Colon (tissue), 2 donors: ENCODE measurements around the gene ABHD3.
"Not testable (repeated sequence)": the region's sequence is repeated elsewhere in the genome, so short reads cannot be mapped to it uniquely, and the experiment has no call there.

Experiments used
- FAIRE-seq: peaks from 2 replicates; lab custom pipeline; 2012; peaks lifted over from hg19 to GRCh38; lab: Jason Lieb, UNC
- donor health status: control.
- donor health status: control.

The ABHD3 gene

DNA sequence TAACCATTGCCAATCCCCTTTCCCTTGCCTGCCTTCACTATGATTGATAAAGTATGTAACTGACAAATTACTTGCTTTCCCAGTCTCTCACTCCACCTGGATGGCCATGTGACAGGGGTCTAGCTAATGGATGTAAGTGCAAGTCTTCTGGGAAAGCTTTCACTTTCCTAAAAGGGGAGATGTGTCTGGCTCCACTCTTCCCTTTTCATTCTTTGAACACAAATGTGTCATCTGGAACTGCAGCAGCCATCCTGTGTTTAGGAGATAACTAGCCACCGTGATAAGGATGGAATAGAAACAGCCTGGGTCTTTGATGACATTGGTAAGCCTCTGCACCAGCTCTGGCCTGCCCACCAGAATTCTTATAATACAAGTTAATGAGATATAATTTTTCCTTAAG lies 54.3 kb downstream of the ABHD3 start:
- FAIRE-seq: no peak

DNA sequence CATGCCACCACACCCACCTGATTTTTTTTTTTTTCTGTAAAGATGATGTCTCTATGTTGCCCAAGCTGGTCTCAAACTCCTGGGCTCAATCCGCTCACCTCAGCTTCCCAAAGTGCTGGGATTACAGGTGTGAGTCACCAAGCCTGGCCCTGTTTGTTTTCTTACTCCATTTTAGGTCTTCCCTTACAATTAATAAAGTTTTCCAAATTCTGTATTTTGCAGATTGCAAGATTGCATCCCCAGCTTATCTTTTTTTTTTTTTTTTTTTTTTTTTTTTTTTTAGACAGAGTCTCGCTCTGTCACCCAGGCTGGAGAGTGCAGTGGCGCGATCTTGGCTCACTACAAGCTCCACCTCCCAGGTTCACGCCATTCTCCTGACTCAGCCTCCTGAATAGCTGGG lies 64.2 kb downstream of the ABHD3 start:
- not testable (repeated sequence) for FAIRE-seq

DNA sequence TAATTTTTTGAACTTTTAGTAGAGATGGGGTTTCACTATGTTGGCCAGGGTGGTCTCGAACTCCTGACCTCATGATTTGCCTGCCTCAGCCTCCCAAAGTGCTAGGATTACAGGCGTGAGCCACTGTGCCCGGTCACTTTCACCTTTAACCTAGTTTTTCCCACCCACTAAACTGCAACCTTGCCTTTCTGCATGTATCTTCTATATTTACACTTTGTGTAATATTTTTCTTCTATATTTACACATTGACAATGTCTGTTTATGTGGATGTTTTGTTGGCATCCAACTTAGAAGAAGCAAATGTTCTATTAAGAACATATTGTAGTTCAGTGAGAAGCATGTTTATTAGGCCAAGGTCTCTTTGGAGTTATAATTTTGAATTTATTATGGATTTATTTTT lies 65.8 kb downstream of the ABHD3 start:
- no peak for FAIRE-seq

DNA sequence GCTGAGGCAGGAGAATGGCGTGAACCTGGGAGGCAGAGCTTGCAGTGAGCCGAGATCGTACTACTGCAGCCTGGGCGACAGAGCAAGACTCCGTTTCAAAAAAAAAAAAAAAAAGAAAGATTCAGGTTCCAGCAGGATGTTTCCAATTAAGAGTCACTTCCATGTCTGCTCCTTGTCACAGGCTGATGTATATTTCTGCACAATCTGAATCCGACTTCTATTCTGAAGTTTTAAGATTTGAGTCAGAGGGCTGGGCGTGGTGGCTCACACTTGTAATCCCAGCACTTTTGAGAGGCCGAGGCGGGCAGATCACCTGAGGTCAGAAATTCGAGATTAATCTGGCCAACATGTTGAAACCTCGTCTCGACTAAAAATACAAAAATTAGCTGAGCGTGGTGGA lies 67.8 kb downstream of the ABHD3 start:
- no peak for FAIRE-seq

DNA sequence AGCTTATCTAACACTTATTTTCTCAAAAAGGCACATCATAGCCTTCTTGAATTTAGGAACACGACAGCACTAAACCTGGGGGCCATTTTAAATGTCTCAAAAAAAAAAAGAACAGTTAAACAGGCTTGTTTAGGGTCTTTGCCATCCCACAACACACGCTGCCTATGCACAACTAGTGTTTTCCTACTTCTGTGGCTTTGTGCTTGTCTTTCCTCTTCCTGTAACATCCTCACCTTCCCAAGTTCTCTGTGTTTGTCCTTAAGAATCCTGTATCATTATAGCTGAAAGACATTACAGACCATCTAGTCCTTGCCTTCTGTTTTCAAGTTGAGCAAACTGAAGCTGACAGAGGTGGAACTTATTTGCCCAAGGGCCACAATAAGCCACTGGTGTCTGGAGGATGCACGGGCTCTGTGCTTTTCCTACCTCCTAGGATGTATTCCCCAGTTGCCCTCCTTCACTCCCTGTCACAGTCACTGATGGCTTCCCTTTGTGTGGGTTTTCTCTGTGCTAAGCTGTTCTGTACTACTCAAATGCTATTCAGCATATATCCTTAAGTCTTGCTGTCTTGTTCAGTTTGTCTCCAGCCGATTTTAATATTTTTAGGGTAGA lies 69.9 kb downstream of the ABHD3 start:
- FAIRE-seq: no peak

DNA sequence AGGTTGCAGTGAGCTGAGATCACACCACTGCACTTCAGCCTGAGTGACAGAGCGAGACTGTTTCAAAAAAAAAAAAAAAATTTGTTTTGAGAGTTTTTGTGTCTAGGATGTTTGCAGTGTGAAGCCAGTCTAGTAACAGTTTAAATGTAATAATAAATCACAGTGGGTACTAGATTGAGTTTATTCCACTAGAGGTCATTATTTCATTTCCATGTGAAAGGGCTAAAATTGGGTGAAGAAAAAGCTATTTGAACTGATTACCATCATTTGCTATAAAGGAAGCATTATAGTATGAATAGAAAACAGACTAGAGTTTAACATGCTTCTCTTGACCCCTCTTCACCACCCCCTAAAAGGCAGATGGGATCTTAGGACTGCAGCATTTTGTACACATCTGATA lies 72.2 kb downstream of the ABHD3 start:
- FAIRE-seq: no peak

DNA sequence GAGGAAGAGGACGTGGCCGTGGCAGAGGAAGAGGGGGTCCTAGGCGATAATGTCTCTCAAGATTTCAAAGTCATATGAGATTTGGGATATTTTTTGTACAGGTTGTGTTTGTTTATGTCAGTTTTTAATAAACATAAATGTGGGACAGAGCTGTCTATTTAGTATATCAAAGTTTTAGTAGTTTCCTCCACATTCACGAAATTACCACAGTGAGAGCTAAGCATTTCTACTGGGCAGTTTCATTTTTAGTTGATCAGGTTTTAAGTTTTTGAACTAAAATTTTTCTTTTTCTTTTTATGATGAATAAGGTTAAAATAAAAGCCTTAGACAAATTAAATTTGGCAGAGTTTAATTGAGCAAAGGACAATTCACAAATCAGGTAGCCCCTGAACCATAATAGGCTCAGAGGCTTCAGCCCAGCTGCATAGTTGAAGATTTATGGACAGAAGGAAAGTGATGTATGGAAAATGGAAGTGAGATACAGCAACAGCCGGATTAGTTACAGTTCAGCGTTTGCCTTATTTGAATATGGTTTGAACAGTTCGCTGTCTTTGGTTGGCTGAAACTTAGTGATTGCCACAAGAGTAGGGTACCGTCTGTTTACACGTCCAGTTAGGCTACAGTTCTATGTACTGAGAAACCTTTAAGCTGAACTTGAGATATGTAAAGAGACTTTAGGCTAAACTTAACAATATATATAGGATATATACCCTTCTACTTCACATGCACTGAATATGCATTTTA lies 75.3 kb downstream of the ABHD3 start:
- FAIRE-seq: no peak

DNA sequence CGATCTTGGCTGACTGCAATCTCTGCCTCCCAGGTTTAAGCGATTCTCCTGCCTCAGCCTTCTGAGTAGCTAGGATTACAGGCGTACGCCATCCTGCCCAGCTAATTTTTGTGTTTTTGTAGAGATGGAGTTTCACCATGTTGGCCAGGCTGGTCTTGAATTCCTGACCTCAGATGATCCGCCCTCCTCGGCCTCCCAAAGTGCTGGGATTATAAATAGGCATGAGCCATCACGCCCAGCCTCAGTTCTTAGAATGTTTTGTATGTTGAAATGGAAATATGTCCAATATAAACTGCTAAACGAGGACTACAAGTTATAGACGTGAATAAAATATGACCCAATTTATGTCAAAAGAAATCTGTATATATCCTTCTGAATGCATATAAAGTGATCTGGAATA lies 82.9 kb downstream of the ABHD3 start:
- not testable (repeated sequence) for FAIRE-seq

DNA sequence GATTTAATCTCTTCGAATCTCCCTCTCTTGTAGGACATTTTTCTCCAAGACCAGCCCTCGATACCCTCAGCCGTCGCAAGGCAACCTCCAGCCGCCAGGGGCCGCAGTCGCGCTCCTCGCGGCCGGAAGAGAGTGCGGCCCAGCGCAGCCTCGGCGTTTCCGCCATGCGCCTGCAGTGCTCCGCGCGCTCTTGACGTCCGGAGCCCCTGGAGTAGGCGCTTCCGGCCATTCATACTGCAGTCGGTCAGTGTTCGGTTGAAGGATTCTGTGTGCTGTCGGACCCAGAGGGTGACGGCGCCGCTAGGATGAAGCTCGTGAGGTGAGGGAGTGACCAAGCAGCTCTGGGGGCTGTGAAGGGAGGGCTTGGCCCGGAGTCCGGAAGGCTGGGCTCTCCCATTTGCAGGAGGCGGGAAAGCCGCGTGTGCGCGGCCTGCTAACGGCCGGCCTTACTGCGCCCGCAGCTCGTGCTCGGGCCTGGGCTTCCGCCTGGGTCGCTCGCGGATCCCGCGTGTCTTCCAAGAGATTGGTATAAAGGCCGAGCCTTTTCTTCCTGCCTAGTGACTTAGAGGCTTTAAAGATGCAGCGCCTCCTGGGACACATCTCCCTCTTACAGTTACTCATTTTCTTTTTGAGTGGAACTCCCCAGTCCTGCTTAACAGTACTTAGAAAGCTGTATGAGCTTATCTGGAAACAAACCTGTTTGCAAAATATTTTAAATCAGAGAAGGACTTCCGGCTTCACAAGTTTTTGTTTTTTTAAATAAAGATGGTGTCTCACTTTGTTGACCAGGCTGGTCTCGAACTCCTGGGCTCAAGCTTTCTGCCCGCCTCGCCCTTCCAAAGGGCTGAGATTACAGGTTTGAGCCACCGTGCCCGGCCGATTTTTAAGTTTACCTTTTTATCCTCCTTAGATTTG lies 92.2 kb downstream of the ABHD3 start, which contains the start of gene SNRPD1:
SNRPD1 (plus strand) TSS at position 190 of the 915 bp plus-strand sequence; CDS start at position 306, 116 bp downstream.
- FAIRE-seq: no peak

DNA sequence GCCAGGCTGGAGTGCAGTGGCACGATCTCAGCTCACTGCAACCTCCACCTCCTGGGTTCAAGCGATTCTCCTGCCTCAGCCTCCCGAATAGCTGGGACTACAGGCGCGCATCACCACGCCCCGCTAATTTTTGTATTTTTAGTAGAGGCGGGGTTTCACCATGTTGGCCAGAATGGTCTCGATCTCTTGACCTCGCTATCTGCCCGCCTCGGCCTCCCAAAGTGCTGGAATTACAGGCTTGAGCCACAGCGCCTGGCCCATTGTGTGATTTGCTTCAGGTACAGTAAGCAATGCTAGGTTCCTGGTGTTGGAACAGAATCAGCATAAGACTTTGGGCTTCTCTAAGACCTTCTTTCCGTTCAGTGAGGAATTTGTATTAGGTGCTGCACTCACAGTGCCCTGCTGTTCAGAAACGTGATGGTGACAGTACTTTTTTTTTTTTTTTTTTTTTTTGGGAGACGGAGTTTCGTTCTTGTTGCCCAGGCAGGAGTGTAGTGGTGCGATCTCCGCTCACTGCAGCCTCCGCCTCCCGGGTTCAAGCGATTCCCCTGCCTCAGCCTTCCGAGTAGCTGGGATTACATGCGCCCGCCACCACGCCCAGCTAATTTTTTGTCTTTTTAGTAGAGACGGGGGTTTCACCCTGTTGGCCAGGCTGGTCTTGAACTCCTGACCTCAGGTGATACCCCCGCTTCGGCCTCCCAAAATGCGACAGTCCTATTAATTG lies 93.0 kb downstream of the ABHD3 start:
- FAIRE-seq: not testable (repeated sequence)

DNA sequence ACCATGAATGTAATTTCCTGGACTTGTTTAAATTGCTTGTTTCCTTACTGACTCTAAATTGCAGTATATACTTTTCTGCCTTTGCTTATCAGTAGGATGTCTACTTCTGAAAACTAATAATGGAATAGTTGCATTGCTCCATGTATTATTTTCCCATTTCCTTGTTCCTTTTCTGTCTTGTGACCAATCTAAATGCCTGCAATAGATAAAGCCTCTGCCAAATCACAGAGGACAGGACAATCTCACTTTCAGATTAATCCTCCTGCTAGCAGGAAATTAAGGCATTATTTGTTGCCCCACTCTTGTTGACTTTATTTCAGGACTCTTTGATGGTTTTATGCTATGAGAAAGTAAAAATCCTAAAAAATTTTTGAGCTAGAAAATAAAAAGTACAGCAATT lies 99.4 kb downstream of the ABHD3 start:
- no peak for FAIRE-seq

DNA sequence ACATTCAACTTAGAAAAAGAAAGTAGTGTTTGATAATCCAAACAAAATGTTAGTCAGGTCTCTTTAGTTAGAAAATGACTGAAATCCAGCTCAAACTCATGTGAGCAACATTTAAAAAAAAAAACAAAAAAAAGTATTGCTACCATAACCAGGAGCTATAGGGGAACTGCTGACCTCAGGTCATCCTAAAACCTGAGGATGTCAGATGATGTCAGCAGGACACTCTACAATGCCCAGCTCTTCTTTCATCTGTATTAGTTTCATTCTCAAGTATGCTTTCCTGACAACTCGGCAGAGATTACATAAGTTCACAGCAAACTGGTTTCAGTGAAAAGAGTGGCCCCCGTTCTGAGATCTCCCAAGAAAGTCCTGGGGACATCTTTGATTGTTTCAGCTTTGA lies 99.9 kb downstream of the ABHD3 start:
- no peak for FAIRE-seq

DNA sequence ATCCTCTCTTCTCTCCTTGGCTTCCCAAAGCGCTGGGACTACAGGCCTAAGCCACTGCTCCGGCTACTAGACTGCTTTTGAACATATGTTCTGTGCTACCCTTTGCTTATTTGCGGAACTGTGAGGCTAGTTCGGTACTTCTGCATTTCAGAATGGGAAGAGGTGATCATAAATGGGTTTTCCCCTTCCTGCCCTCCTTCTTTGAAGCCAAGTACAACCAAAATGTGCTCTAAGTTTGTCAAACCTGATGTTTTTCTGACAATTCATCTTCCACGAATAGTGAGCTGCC lies 102.3 kb downstream of the ABHD3 start:
- FAIRE-seq: no peak
